Muscle of back (tissue), 11 donors: ENCODE results near the gene ATXN1. TPM values are rescaled to one million over a fixed set of nuclear protein-coding genes. Genes with fewer than 3 reads are reported as not detected.
"Not testable (repeated sequence)": the region's sequence is repeated elsewhere in the genome, so short reads cannot be mapped to it uniquely, and the experiment has no call there.

Source experiments
- DNase-seq, 3 donors: peaks; one replicate each; pipeline versions ENCODE4 v3.0.0 to v3.0.0-alpha.2; 2013
- polyA plus RNA-seq, 10 donors: library from polyadenylated mRNA; unstranded; fragments of 120-200 nt; gene quantifications; one replicate each; pipeline ENCODE4 v1.2.1, GENCODE V29; 2013; ENCODE audit not compliant: insufficient read length in 10 of 10

ATXN1 gene
- polyA plus RNA-seq, 10 donors = 13.6 to 16.9 (median 15.0) TPM

DNA sequence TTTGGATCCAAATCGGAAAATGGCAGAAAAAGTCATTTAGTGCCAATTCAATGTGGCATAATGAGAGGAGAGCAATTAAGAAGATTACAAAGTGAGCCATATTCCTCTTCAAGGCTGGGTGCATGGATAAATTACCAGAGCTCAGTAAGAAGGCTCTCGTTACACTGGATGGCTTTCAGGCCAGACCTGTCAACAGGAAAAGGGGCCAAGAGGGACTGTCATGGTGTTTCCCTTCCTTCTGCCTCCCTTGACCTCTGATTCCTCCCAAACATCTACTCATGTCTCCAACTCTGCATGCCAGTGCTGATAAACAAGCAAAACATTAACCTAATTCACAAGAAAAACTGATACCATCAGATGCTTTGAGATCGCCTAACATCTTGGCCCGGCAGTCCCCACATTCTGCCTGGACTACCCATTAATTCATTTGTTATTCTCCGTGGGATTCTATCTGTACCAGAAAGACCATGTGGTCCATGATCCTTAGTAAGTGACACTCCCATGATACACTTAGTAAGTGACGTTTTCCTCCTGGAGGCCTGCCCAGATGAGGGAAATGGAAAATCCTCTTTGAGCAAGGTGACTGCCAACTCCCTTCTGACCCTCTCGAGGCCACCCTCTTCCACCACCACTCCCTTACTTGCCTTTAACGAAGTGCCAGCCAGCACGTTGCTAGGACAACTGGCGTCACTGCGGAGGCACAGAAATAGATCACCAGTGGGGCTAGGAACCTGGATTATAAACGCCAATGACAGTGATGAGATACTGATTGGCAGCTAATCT is 283.7 kb downstream of the ATXN1 start:
- DNase-seq = no peak

- no peak for DNase-seq
Measured at GRCh38 chr6:16476861-16477260, 284.4 kb downstream of the ATXN1 start.

- no peak for DNase-seq
Measured at GRCh38 chr6:16475494-16475781, 285.8 kb downstream of the ATXN1 start.

- no peak for DNase-seq
Measured at GRCh38 chr6:16474772-16475493, 286.3 kb downstream of the ATXN1 start.

GRCh38 chr6:16473908-16474771 is 287.1 kb downstream of the ATXN1 start:
- no peak for DNase-seq

DNA sequence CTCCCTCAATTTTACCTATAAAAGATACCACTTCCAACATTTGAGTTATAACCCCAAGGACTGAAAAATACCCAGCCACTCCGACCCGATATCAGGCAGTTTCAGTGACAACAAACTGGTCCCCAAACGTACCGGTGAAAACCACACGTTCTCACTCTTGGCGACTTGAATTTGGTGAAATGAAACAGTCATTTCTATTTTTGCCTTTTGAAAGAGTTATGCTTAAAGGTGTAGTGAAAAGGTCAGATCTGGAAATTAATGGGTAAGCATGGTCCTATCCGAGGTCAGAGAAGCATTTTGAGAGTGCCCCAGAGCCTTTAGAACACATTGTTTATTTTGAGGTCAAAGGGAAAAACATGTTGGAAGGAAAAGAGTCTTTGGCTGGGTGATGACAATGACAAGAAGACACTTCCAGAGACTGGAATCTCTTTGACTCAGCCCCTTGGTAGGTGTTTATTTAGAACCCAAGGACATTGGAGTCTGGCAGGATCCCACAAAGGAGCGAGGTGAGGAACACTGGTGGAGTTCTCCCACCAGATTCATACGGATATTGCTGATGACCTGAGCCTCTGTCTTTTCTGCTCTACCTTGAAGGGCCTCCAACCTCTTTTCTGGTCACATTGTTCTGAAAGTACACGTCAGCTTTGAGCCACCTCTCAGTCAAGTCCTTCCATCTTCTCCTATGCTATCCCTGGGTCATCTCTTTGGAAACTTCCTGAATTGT is 287.9 kb downstream of the ATXN1 start:
- DNase-seq = no peak

DNA sequence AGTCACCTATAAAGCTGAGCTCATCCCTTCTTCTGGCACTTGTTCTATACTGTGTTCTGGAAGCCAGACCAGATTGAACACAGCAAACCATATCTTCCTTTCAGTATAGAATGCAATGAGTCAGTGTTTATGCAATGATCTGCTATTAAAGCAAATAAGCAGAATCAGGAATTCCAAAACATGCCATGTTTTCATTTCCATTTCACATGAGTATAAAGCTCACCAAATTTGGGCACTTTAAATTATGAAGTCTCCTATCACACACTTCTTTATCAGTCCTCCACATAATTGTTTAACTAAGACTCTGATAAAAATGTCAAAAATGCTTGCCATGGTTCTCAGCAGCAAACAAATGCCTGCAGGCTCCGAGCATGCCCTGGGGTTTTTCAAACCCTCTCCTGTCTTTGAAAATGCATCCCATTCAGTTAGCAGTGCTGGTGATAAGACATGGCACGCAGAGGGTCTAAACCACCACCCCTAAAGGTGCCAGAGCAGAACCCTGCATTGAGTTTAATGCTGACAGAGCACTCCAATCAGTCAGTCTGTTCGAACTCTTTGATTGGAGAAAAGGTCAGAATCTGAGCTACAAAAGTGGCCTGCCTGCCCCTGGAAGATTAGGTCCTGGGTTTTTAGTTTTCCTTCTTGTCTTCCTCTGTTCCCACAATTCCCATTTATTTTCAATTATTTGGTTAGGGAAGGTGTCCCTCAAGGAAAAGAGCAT is 288.8 kb downstream of the ATXN1 start:
- DNase-seq = peak in 1 of 3 donors; percentile 29

- no peak for DNase-seq
Measured at GRCh38 chr6:16471910-16472297, 289.4 kb downstream of the ATXN1 start.

GRCh38 chr6:16471222-16471909 is 289.9 kb downstream of the ATXN1 start:
- DNase-seq = no peak

GRCh38 chr6:16470502-16471221 is 290.6 kb downstream of the ATXN1 start:
- DNase-seq = no peak

DNA sequence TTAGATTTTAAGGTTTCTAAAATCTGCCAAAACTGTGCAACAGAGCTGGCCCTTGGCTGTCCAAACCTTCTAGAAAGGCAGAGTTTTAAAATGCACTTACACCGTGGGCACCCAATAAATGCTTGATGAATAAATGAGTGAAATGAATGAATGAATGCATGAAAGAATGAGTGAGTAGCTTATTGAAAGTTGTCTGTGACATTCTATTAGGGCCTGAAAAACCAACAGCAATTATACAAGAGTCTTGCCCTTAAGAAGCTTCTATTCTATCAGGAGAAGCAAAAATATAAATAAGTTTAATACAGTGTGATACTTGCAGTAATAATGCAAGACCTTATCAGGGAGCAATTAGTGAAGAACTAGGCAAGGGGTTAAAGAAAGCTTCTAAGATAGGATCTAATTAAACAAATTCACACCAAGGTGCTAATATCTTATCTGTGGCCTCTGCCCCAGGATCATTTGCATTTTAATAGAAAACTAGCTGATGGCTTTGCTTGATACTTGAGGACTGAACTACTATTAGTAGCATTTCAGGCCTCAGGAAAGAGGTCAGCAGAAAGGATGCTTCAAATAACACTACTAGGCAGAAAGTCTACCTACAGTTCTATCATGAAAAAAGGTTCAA is 292.2 kb downstream of the ATXN1 start:
- no peak for DNase-seq

DNA sequence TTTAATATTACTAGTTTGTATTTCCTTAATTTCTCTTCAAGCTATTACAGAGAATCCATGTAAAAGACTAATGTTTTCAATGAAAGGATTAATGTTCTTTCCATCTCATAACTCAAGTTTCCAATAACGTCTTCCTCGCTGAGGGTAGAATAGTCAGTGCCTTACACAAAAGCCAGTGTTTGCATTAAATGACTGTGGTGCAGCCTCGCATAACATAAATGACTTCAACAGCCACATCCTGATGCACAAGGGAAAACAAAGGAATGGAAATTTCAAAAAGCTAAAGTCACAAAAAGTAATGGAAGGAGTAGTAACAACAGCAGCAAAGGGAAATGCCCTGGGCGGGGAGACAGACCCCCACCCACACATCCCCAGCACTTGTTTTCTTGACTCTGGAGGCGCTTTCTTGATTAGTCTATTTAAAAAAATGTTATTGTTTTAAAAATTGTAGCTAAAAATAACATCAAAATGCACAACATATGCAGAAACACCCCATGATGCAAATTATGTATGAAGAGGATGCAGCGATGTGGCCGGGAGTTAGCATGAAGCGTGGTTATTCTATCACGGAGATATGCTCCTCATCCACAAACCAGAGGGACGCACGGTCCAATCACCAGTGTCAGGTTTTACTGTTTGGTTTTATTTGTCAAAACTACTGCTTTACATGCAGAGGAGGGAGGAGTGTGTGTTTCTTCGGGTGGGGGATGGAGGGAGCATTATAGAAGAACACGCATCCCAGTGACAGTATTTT is 294.3 kb downstream of the ATXN1 start:
- peak in 1 of 3 donors; percentile 40 for DNase-seq

GRCh38 chr6:16464045-16464444 is 297.2 kb downstream of the ATXN1 start:
- DNase-seq = no peak

DNA sequence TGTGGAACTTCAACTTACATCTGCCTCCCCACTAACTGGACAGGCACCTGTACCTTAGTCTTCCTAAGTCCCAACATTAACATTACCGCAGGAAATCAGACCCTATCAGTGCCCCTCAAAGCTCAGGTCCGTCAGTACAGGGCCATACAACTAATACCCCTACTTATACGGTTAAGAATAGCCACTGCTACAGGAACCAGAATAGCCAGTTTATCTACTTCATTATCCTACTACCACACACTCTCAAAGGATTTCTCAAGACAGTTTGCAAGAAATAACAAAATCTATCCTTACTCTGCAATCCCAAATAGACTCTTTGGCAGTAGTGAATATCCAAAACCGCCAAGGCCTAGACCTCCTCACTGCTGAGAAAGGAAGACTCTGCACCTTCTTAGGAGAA is 298.0 kb downstream of the ATXN1 start:
- not testable (repeated sequence) for DNase-seq

DNA sequence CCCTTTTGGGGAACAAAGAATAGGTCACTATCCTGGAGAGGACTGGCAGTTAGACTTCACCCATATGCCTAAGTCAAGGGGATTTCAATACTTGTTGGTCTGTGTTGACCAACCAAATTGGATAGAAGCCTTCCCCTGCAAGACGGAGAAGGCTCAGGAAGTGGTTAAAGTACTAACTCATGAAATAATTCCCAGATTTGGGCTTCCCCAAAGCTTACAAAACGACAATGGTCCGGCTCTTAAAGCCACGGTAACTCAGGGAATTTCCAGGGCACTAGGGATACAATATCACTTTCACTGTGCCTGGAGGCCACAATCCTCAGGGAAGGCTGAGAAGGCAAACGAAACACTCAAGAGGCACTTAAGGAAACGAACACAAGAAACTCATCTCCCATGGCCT is 299.8 kb downstream of the ATXN1 start:
- no peak for DNase-seq

DNA sequence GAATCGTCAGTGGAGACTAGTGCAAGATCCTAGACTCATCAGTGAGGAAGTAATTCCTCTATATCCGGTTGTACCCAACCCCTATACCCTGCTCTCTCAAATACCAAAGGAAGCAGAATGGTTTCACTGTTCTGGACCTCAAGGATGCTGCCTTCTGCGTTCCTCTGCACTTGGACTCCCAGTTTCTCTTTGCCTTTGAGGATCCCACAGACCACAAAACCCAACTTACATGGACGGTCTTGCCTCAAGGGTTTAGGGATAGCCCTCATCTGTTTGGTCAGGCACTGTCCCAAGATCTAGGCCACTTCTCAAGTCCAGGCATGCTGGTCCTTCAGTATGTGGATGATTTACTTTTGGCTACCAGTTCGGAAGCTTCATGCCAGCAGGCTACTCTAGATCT is 301.8 kb downstream of the ATXN1 start:
- not testable (repeated sequence) for DNase-seq

DNA sequence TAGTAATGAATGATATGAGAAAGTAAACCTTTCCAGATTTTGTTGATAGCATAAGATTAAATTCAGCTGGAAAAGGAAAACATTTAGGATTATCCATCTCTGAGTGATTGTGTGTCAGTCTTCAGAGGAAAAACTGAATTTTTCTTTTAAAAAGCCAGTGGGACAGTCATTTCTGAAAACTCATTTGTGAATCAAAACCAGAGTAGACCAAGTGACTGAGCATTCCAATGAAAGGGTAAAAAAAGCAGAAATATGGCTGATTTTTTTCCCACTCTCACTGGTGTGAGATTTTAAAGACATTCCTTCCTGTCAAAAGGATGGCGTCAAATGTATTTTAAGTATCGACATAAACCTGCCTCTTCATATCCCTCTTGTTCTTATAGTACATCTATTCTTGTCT is 308.9 kb downstream of the ATXN1 start:
- DNase-seq = no peak

DNA sequence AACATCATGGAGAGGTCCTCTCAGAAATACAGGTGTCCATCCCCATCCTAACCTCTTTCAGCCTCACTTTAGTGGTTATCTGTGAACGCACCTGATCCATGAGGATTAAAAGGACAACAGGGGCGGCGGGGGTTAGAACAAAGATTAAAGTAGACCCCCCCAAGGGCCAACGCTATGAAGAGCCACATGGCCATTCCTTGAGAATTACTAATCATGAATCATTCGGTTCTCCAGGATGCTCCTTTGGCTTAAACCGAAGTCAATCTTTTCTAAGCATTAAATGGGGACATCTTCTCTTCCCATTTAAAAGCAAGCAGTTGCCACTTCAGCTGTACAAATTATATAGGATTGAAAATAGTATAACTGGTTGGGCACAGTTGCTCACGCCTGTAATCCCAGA is 310.4 kb downstream of the ATXN1 start:
- peak in 1 of 3 donors; percentile 47 for DNase-seq

DNA sequence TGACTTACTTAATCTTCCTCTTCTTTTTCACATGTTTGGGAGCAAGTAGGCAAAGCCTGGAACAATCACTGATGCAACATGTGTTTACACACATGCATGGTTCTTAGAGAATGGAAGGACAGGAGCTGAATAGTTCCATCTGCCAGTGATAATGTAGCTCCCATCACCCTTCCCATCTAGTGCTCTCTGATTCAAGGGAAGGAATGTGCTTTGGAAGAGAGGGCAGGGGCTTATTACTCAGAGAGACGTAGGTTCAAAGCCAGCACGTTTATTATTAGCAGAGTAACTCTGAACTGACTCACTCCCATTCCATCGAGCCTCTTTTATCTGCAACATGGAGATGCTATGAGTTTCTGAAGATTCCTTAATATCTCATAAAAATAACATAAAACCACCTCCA is 311.0 kb downstream of the ATXN1 start:
- peak in 1 of 3 donors; percentile 91 for DNase-seq
